A549 treated with dexamethasone at 1 μM for 4 hours (cell line): Measurements from ENCODE around the gene TMEM235. TPM values are rescaled to one million over a fixed set of nuclear protein-coding genes. Genes with fewer than 3 reads are reported as not detected.

Source experiments
- total RNA-seq: library from RNA; stranded (reverse); fragments of 200-300 nt; extraction: Qiagen RNA extraction; gene quantifications from 5 replicates; pipeline ENCODE4 v1.2.3, GENCODE V29; 2022

The TMEM235 gene
- not detected in 5 replicates for total RNA-seq

GRCh38 chr17:78230996-78231935 is at the start of gene TMEM235:
TSS of gene TMEM235 (plus strand) at chr17:78231631. CDS start at chr17:78232024, 393 bp downstream.

DNA sequence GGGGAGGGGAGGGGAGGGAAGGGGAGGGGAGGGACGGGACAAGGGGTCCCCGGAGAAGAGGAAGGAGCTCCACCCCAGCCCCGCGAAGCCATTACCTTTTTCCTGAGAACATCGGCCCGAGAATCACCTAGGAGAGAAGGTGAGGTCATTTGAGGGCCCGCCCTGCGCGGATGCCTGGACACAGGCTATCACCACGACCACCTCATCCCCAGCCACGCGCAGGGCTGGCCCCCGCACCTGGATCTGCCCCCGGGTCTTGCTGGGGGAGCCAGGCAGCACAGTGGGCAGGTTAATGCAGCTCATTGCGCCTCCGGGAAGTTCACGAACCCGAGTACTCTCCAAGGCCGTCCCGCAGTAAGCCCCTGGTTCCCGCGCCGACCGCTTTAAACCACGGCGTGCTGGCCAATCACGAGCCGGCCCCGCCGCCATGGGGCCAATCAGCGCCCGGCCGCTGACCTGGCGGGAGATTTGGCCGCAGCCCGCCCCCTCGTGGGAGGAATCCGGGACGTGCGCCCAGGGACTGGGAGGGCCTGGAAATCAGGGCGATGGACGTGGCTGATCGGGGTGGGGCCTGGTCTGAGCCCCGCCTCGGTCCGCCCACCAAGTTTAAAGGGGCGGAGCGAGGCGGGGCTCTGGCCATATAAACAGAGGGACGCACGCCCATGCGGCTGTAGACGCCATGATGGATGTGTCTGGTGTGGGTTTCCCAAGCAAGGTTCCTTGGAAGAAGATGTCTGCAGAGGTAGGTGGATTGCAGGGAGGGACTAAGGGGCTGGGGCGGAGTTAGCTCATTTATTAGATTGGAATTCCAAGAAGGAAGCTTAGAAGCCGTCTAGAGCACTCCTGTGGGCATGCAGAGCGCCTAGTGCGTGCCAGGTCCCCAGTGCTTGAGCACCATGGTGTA is 44.5 kb upstream of the TMEM235 start, which contains the start of the genes AFMID and TK1:
Gene AFMID (plus strand): TSS at position 671 of the 904 bp plus-strand sequence. CDS start 9 bp downstream, at position 680.
Gene TK1 (minus strand): TSS at position 361 of the 904 bp plus-strand sequence. CDS start 58 bp downstream, at position 303.

DNA sequence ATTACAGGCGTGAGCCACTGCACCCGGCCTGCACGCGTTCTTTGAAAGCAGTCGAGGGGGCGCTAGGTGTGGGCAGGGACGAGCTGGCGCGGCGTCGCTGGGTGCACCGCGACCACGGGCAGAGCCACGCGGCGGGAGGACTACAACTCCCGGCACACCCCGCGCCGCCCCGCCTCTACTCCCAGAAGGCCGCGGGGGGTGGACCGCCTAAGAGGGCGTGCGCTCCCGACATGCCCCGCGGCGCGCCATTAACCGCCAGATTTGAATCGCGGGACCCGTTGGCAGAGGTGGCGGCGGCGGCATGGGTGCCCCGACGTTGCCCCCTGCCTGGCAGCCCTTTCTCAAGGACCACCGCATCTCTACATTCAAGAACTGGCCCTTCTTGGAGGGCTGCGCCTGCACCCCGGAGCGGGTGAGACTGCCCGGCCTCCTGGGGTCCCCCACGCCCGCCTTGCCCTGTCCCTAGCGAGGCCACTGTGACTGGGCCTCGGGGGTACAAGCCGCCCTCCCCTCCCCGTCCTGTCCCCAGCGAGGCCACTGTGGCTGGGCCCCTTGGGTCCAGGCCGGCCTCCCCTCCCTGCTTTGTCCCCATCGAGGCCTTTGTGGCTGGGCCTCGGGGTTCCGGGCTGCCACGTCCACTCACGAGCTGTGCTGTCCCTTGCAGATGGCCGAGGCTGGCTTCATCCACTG is 17.3 kb upstream of the TMEM235 start, which contains the start of gene BIRC5:
Gene BIRC5 (plus strand): TSS at position 238 of the 690 bp plus-strand sequence. CDS start 64 bp downstream, at position 302.

Other genes starting within 250 kb of the TMEM235 start
- 6.9 to 11.5 TPM (median 10.3 TPM) in 5 replicates for gene TMC6, start 102.9 kb upstream of the TMEM235 start, total RNA-seq
- 0.14 to 0.45 TPM (median 0.18 TPM) in 5 replicates for gene TMC8, start 100.9 kb upstream of the TMEM235 start, total RNA-seq
- not detected in 5 replicates for gene C17orf99, start 85.2 kb upstream of the TMEM235 start, total RNA-seq
- gene SYNGR2, start 63.0 kb upstream of the TMEM235 start, total RNA-seq: 114 to 204 TPM (median 178 TPM) in 5 replicates
- 193 to 278 TPM (median 209 TPM) in 5 replicates for gene TK1, start 44.6 kb upstream of the TMEM235 start, total RNA-seq
- gene AFMID, start 44.3 kb upstream of the TMEM235 start, total RNA-seq: 37.6 to 51.2 TPM (median 41.4 TPM) in 5 replicates
- gene BIRC5, start 17.4 kb upstream of the TMEM235 start, total RNA-seq: 94.4 to 106 TPM (median 104 TPM) in 5 replicates
- gene SOCS3, start 128.4 kb downstream of the TMEM235 start, total RNA-seq: 24.9 to 33.0 TPM (median 30.6 TPM) in 5 replicates
- gene PGS1, start 147.0 kb downstream of the TMEM235 start, total RNA-seq: 18.0 to 24.0 TPM (median 22.9 TPM) in 5 replicates